HS-5 (cell line): ENCODE data around the gene HLCS.

Experiments
- DNase-seq: peaks from one replicate; pipeline ENCODE4 v3.0.0-alpha.2; 2012; ENCODE audit warnings: low read depth

HLCS gene

DNA sequence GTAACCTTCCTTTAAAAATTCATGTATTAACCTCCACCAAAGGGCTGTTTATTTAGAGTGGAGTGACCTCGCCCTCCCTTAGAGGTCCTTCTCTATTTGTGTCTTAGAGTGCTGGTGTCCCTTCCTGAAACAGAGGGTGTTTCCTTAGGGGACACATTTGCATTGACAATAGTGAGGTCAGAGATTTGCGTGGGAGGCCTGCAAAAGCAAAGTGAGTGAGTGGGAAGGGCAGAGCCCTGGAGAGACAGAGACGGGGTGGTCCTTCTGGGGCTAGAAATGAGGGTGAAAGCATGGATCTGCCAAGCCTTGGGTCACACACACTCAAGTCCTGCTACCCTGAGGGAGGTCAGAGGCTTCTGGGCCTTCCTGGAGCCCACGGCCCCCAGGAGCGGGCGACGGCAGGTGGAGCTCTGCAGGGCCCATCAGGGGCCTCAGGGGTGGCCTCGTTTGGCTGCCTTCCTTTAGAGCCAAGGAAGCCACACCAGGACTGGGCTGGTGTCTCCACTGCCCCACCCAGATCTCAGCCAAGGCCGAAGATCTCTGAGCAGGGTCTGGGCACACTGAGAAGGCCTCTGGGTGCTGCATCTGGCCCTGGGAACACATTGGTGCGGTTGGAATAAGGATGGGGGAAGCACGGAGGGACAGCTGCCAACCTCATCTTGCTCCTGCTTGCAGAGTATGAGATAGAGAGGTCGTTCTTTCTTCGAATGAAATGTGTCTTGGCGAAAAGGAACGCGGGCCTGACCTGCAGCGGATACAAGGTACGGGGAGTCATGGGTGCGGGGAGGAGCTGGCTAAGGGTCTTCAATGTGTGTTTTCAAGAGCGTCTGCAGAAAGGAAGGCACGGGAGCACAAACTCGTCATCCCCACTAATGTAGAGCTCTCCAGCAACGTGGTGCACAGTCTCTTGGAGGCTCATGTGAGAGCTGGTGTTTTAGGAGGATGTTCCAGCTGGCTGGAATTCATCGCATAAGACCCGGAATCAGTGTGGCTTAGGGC is 243.8 kb downstream of the HLCS start:
- DNase-seq: no peak

- DNase-seq: no peak
Observed at GRCh38 chr21:36721817-36722216, 244.7 kb downstream of the HLCS start.

DNA sequence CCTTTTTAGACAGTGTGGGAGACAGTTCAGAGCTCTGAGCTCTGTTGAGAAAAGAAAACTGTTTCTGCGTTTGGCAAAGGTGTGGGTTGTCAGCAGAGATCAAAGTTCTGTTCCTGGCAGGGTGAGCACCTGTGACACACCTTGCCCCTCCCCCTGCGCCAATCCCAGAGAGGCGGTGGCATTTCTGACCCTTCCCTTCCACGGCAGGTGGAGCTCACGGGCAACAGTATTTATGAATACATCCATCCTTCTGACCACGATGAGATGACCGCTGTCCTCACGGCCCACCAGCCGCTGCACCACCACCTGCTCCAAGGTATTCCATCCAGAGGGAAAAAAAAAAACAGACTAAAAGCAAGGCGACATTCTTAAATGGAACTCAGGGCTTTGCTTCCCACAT is 246.9 kb downstream of the HLCS start:
- no peak for DNase-seq

DNA sequence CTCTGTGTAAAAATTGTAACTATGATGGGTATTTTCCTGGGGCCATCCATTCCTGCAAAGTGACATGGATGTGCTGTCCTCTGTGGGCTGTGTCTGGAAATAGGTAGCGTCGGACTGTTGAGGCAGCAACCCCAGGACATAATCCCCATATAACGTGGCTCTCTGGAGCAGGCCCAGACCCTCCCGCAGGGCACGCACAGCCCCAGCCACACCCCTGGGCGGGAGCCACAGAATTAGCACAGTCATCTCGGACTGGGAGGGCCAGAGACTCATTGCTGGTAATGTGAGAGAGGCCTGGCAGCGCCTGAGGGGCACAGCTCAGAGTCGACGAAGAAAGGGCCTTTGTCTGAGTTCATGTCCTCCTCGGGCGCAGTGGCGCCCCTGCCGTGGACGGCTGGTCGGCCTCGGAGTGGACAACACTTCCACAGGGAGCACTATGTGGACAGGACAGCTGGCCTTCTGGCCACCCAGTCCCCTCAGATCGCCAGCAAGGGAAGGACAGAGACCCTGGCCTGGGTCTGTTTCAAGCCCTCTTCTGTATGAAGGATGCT is 247.4 kb downstream of the HLCS start:
- no peak for DNase-seq

- no peak for DNase-seq
Observed at GRCh38 chr21:36717976-36718375, 248.5 kb downstream of the HLCS start.

DNA sequence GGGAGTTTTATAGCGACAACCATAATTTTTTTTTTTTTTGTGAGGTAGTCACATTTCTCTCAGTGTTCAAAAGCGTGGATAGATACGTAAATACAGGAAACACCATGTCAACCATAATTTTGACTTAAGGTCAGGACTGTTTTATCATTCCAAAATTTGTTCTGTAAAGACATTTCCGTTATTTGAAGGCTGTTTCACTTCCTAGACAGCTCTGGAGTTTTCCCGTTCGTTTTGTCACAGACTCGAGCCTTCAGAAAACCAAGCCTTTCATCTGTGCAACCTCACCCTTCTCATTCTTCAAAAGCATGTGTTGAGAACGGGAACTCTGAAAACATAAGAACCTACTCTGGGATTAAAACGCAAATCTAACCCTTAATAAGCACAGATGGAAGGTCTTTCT is 249.6 kb downstream of the HLCS start:
- DNase-seq: no peak

- DNase-seq: no peak
Observed at GRCh38 chr21:36716387-36716786, 250.1 kb downstream of the HLCS start.

DNA sequence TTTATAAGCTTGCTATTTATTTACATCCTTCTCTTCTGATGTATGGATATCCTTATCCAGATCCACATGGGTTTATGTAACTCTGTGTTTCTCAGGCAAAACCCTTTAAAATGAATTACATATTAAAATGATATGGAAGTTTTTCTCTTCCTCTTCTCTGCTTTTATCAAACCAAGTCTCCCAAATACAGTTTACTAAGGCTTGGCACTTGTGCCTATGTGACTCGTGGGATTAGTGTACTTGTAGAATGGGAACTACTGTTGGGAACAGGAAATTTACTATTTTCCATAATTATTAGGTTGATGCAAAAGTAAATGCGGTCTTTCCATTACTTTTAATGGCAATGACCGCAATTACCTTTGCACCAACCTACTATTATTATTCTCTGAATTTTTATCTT is 252.7 kb downstream of the HLCS start:
- DNase-seq: no peak

GRCh38 chr21:36710729-36711048 is 255.8 kb downstream of the HLCS start:
- DNase-seq: no peak

- no peak for DNase-seq
Observed at GRCh38 chr21:36709868-36710728, 256.4 kb downstream of the HLCS start.

GRCh38 chr21:36709030-36709867 is 257.2 kb downstream of the HLCS start:
- DNase-seq: no peak

- no peak for DNase-seq
Observed at GRCh38 chr21:36708286-36709029, 258.0 kb downstream of the HLCS start.

- DNase-seq: no peak
Observed at GRCh38 chr21:36707763-36708285, 258.6 kb downstream of the HLCS start.

GRCh38 chr21:36706951-36707762 is 259.3 kb downstream of the HLCS start:
- DNase-seq: no peak

DNA sequence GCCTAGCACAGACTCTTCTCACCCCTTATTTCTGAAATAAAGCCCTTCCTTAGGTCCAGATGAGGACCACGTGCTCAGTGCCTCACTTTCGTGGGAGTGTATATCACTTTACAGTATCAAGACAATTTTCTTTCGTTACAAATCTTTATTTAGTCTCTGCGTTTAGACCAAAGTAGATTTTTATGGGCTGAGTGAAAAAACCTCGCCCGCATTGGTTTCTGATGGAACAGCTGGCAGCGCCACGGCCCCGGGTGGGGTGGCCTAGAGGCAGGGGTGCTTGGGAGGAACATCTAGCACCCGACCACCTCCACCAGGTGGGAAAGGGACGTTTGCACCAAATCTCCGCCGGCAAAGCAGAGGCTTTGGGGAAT is 260.0 kb downstream of the HLCS start:
- no peak for DNase-seq

DNA sequence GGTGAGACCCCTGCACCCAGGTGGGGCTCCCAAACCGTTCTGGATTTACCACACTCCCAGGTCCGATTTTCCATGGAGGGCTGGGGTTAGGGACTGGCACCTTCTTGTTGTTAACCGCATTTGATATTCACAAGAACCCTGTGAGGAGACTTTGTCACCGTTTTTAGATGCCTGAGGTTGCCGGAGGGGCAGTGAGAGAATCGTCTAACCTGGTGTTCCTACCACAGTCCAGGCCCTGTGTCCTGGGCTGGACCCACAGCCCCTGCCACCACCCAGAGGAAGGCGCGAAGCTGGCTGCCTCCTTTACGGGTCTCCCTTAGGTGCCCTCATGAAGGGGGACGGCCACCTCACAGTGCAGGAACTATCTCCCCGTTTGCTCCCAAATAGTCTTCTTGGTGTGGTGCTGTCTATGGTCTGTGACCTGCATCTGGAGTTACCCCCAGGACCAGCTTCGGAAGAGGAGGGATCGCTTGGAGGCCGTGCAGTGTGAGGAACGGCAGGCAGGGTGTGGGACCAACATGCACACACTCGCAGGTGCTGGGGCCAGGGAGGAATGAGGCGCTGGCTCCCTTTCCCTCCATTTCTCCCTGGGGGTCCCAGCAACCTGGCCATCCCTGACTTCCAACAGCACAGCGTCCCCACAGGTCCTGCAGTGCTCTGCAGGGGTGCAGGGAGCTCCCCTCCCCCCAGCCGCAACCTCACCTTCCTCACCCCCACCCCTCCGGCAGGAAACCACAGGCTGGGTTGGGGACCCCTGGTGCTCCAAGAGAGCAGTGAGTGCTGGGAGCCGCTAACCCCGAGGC is 260.6 kb downstream of the HLCS start:
- no peak for DNase-seq

DNA sequence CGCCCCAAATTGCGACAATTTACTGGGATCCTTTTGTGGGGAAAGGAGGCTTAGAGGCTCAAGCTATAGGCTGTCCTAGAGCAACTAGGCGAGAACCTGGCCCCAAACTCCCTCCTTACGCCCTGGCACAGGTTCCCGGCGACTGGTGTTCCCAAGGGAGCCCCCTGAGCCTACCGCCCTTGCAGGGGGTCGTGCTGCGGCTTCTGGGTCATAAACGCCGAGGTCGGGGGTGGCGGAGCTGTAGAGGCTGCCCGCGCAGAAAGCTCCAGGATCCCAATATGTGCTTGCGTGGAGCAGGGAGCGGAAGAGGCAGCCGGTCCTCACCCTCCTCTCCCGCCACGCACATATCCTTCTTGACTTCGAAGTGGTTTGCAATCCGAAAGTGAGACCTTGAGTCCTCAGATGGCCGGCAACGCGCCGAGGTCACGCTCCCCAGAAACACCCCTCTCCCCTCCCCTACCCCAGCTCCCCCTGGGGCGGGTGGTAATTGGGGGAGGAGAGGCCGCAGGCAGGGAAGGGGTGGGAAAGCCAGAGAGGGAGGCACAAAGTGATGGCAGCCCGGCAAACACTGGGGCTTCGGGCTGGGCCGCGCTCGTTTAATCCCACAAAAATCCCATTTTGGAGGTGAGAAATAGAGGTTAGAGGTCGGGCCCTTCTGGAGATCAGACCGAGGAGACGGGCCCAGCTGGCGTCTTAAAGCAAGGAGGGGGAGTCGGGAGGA is 261.4 kb downstream of the HLCS start:
- DNase-seq: no peak

DNA sequence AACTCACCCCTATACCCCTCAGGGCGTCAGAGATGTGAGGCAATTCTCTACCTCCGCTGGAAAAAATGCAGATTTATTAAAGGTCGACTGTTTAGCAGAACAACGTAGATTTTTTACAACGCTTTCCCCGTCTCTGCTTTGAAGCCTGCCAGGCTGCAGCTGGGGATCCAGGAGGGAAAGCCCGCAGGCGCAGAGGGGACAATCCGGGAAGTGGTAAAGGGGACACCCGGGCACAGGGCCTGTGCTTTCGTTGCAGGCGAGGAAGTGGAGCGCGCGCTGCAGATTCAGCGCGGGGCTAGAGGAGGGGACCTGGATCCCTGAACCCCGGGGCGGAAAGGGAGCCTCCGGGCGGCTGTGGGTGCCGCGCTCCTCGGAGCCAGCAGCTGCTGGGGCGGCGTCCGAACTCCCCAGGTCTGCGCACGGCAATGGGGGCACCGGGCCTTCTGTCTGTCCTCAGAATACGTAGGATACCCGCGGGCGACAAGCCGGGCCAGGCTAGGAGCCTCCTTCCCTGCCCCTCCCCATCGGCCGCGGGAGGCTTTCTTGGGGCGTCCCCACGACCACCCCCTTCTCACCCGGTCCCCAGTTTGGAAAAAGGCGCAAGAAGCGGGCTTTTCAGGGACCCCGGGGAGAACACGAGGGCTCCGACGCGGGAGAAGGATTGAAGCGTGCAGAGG is 262.1 kb downstream of the HLCS start:
- DNase-seq: no peak
